ENCODE data around the gene SPOCK1. TPM values are rescaled to one million over a fixed set of nuclear protein-coding genes. Genes with fewer than 3 reads are reported as not detected.

SPOCK1 gene
- total RNA-seq, 2 donors from 2014 or later = 2.1 to 8.5 TPM

DNA sequence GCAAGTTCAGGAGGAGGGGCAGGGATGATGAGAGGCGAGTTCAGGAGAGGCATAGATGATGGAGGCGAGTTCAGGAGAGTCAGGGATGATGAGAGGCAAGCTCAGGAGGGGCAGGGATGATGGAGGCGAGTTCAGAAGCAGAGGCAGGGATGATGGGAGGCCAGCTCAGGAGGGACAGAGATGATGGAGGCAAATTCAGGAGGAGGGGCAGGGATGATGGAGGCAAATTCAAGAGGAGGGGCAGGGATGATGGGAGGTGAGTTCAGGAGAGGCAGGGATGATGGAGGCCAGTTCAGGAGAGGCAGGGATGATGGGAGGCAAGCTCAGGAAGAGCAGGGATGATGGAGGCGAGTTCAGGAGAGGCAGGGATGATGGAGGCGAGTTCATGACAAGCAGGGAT is 17.8 kb upstream of the SPOCK1 start:
- Histone ChIP-seq H3K36me3 (no peaks in the 10 kb centered on the region), H3K9ac (ENCODE audit: low read depth in 2 of 2, low read length in 2 of 2) (no peak overlapping the region), H3K4me3 (no peak overlapping the region), H3K27me3 (no peaks in the 10 kb centered on the region), H3K4me1 (no peaks in the 10 kb centered on the region), H3K9me3 (no peaks in the 10 kb centered on the region), H3K27ac (no peak overlapping the region)
- TF ChIP-seq, protein P1, sequence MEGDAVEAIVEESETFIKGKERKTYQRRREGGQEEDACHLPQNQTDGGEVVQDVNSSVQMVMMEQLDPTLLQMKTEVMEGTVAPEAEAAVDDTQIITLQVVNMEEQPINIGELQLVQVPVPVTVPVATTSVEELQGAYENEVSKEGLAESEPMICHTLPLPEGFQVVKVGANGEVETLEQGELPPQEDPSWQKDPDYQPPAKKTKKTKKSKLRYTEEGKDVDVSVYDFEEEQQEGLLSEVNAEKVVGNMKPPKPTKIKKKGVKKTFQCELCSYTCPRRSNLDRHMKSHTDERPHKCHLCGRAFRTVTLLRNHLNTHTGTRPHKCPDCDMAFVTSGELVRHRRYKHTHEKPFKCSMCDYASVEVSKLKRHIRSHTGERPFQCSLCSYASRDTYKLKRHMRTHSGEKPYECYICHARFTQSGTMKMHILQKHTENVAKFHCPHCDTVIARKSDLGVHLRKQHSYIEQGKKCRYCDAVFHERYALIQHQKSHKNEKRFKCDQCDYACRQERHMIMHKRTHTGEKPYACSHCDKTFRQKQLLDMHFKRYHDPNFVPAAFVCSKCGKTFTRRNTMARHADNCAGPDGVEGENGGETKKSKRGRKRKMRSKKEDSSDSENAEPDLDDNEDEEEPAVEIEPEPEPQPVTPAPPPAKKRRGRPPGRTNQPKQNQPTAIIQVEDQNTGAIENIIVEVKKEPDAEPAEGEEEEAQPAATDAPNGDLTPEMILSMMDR (IDR thresholded peaks at IDR 0.05) = no peak
- DNase-seq = no peak
- intact Hi-C loops (cut with DNase I) = no loop called here

DNA sequence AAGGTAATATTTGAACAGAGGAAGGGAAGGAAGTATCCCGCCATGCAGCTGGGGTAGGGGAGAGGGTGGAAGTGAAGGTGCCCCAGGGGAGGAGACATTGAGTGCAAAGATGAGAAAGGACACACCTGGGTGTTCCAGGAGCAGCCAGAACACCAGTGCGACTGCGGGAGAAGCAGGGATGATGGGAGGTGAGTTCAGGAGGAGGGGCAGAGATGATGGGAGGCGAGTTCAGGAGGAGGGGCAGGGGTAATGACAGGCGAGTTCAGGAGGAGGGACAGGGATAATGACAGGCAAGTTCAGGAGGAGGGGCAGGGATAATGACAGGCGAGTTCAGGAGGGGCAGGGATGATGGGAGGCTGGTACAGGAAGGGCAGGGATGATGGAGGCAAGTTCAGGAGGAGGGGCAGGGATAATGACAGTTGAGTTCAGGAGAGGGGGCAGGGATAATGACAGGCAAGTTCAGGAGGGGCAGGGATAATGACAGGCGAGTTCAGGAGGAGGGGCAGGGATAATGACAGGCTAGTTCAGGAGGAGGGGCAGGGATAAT is 17.2 kb upstream of the SPOCK1 start:
- intact Hi-C loops (cut with DNase I) = no loop called here
- H3K4me3 ChIP-seq = no peak overlapping the region
- no peaks in the 10 kb centered on the region for H3K27me3 ChIP-seq
- no peaks in the 10 kb centered on the region for H3K36me3 ChIP-seq
- no peaks in the 10 kb centered on the region for H3K4me1 ChIP-seq
- H3K9ac ChIP-seq (ENCODE audit: low read depth in 2 of 2, low read length in 2 of 2) = no peak overlapping the region
- DNase-seq = no peak
- H3K27ac ChIP-seq = no peak overlapping the region
- H3K9me3 ChIP-seq = no peaks in the 10 kb centered on the region
- TF ChIP-seq, protein P1 (IDR thresholded peaks at IDR 0.05) = no peak

DNA sequence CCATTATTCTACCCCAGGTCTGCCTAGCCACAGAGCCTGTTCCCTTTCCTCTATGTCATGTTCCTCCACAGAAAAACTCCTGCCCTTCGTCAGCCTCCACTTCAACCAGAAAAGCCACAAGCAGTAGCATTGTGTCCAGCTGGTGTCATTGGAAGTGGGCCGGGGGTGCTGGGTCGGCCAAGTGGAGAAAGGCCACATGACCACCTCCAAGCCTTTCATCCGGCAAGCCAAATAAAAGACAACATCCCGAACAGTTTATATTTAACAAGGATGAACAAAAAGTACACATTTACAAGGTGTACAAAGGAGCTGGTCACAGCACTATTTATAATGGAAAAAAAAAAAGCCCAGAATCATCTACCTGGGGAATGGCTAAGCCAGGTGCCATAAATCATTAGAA is 16.1 kb upstream of the SPOCK1 start:
- H3K4me1 ChIP-seq = no peaks in the 10 kb centered on the region
- no peaks in the 10 kb centered on the region for H3K36me3 ChIP-seq
- DNase-seq = no peak
- no peak overlapping the region for H3K4me3 ChIP-seq
- H3K27ac ChIP-seq = no peak overlapping the region
- intact Hi-C loops (cut with DNase I) = no loop called here
- H3K9me3 ChIP-seq = no peaks in the 10 kb centered on the region
- no peak overlapping the region for H3K9ac ChIP-seq (ENCODE audit: low read depth in 2 of 2, low read length in 2 of 2)
- TF ChIP-seq, protein P1 (IDR thresholded peaks at IDR 0.05) = no peak
- no peaks in the 10 kb centered on the region for H3K27me3 ChIP-seq

DNA sequence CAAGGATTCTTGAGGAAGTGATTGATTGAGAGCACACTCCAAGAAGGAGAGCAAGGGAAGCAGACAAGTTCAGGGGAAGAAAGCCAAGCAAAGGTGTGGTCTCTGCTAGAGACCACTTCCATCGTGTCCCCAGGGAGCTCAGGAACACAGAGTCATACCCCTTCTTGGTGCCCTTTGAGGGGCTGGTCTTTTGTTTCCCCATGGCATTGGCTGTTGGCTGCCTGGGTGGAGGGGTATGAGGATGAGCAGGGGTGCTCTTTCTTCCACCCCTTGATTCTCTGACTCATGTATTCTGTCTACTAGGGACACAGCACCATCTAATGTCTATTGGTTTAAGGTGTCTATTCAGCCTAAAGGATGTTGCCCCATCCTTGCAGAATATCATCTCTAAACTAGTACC is 11.5 kb upstream of the SPOCK1 start:
- Histone ChIP-seq H3K4me1 (no peaks in the 10 kb centered on the region), H3K4me3 (no peak overlapping the region), H3K27me3 (no peaks in the 10 kb centered on the region), H3K9me3 (no peaks in the 10 kb centered on the region), H3K9ac (ENCODE audit: low read depth in 2 of 2, low read length in 2 of 2) (no peak overlapping the region), H3K36me3 (no peaks in the 10 kb centered on the region), H3K27ac (no peak overlapping the region)
- TF ChIP-seq, protein P1 (IDR thresholded peaks at IDR 0.05) = no peak
- intact Hi-C loops (cut with DNase I) = no loop called here
- no peak for DNase-seq

DNA sequence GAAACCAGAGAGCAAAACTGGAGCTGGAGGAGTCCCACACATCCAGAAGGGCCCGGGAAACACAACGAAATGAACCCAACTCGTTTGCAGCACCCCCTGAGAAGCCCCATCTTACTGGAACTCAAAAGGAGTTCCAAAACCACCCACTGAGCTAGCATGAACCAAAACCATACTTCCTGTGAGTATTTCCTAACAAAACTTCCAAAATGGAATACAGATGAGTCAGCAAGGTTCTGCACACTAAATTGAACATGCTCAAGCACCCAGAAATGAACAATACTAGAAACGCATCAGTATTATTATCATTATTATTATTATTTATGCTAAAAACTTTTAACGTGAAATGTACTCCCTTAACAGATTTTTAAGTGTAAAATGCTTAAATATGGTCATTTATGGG is 8.0 kb upstream of the SPOCK1 start:
- Histone ChIP-seq H3K4me3 (no peak overlapping the region), H3K27ac (no peak overlapping the region), H3K9me3 (no peaks in the 10 kb centered on the region), H3K9ac (ENCODE audit: low read depth in 2 of 2, low read length in 2 of 2) (no peak overlapping the region), H3K36me3 (no peaks in the 10 kb centered on the region), H3K27me3 (no peaks in the 10 kb centered on the region), H3K4me1 (no peaks in the 10 kb centered on the region)
- intact Hi-C loops (cut with DNase I) = no loop called here
- TF ChIP-seq, protein P1 (IDR thresholded peaks at IDR 0.05) = no peak
- no peak for DNase-seq
